ENCODE results near the gene MAPK8IP2. TPM values are rescaled to one million over a fixed set of nuclear protein-coding genes. Genes with fewer than 3 reads are reported as not detected.
A peak's percentile ranks its signal among the peaks of the same experiment; 100 is the strongest.
"Not testable (repeated sequence)": the region's sequence is repeated elsewhere in the genome, so short reads cannot be mapped to it uniquely, and the experiment has no call there.

Gene MAPK8IP2
- total RNA-seq, 5 donors from 2014 or later (not counting 1 experiment from before 2014, with no cell fraction given) = 0.13 to 0.55 (median 0.39) TPM

- WGBS (ENCODE audit: insufficient coverage) = 78% methylated on average over 6 of the region's 19 CpGs
- no peaks in the 10 kb centered on the region for H3K36me3 ChIP-seq (ENCODE audit: control insufficient read depth in 2 of 2, extremely low read depth in 1 of 2, insufficient read depth in 1 of 2, low read length in 1 of 2)
- no peaks in the 10 kb centered on the region for H3K9me3 ChIP-seq
- H3K4me1 Mint-ChIP-seq = peaks cover 5 to 12% (median 10%) of the 10 kb centered on the region in 3 donors
- ATAC-seq (replicated peaks in 1 of 4) (peak in 1 of 4 experiments; percentile 64), DNase-seq (no peak)
- CTCF ChIA-PET = interaction anchor here in 1 of 2 donors (0.5 kb wide), 1 partner anchor 354 kb away, joined by 3 read pairs; no protein-coding TSS in a partner anchor
- H3K4me3 ChIP-seq (ENCODE audit: control insufficient read depth in 1 of 2, extremely low read depth in 1 of 2, low read length in 1 of 2) = no peak overlapping the region
- H3K27me3 Mint-ChIP-seq = peaks cover 35 to 62% of the 10 kb centered on the region in 2 donors
- H3K4me3 Mint-ChIP-seq = no peak overlapping the region
- no peak overlapping the region for H3K27ac ChIP-seq (ENCODE audit: low read length)
- POLR2A ChIA-PET = no interaction called here
- no peaks in the 10 kb centered on the region for H3K9me3 Mint-ChIP-seq
- no peak overlapping the region for H3K27ac Mint-ChIP-seq
- no peaks in the 10 kb centered on the region for H3K36me3 Mint-ChIP-seq
- peaks cover 10 to 79% of the 10 kb centered on the region in 2 experiments for H3K27me3 ChIP-seq (replicated peaks in 1 of 2; ENCODE audit: control insufficient read depth in 2 of 2, extremely low read depth in 1 of 2, insufficient read depth in 2 of 2, low read length in 1 of 2)
- H3K4me1 ChIP-seq (ENCODE audit: control insufficient read depth in 1 of 2, extremely low read depth in 1 of 2, insufficient read depth in 2 of 2, low read length in 2 of 2) = no peaks in the 10 kb centered on the region
Observed at GRCh38 chr22:50606165-50606945, 5.8 kb downstream of the MAPK8IP2 start.

GRCh38 chr22:50606946-50607658 lies 6.5 kb downstream of the MAPK8IP2 start:
- Histone ChIP-seq H3K4me1 (ENCODE audit: control insufficient read depth in 1 of 2, extremely low read depth in 1 of 2, insufficient read depth in 2 of 2, low read length in 2 of 2) (no peaks in the 10 kb centered on the region), H3K9me3 (no peaks in the 10 kb centered on the region), H3K27me3 (replicated peaks in 1 of 2; ENCODE audit: control insufficient read depth in 2 of 2, extremely low read depth in 1 of 2, insufficient read depth in 2 of 2, low read length in 1 of 2) (peaks cover 8 to 77% of the 10 kb centered on the region in 2 experiments), H3K36me3 (ENCODE audit: control insufficient read depth in 2 of 2, extremely low read depth in 1 of 2, insufficient read depth in 1 of 2, low read length in 1 of 2) (no peaks in the 10 kb centered on the region), H3K27ac (ENCODE audit: low read length) (no peak overlapping the region), H3K4me3 (ENCODE audit: control insufficient read depth in 1 of 2, extremely low read depth in 1 of 2, low read length in 1 of 2) (no peak overlapping the region)
- Mint-ChIP-seq H3K4me3 (no peak overlapping the region), H3K4me1 (peaks cover 2 to 6% (median 3%) of the 10 kb centered on the region in 3 donors), H3K27me3 (peaks cover 29 to 56% of the 10 kb centered on the region in 2 donors), H3K9me3 (no peaks in the 10 kb centered on the region), H3K27ac (no peak overlapping the region), H3K36me3 (no peaks in the 10 kb centered on the region)
- no peak for DNase-seq
- WGBS (ENCODE audit: insufficient coverage) = 88% methylated on average over 16 of the region's 18 CpGs
- ChIA-PET POLR2A (no interaction called here), CTCF (no interaction called here)
- ATAC-seq (replicated peaks in 1 of 4) = no peak

GRCh38 chr22:50607659-50608020 lies 7.0 kb downstream of the MAPK8IP2 start:
- H3K4me3 ChIP-seq (ENCODE audit: control insufficient read depth in 1 of 2, extremely low read depth in 1 of 2, low read length in 1 of 2) = no peak overlapping the region
- no peak for ATAC-seq (replicated peaks in 1 of 4)
- Mint-ChIP-seq H3K4me3 (no peak overlapping the region), H3K36me3 (no peaks in the 10 kb centered on the region), H3K9me3 (no peaks in the 10 kb centered on the region), H3K27me3 (peaks cover 23 to 54% of the 10 kb centered on the region in 2 donors), H3K4me1 (peaks cover 0 to 6% (median 4%) of the 10 kb centered on the region in 3 donors), H3K27ac (no peak overlapping the region)
- CTCF ChIA-PET = no interaction called here
- POLR2A ChIA-PET = no interaction called here
- no peak for DNase-seq
- no peak overlapping the region for H3K27ac ChIP-seq (ENCODE audit: low read length)
- H3K9me3 ChIP-seq = no peaks in the 10 kb centered on the region
- H3K36me3 ChIP-seq (ENCODE audit: control insufficient read depth in 2 of 2, extremely low read depth in 1 of 2, insufficient read depth in 1 of 2, low read length in 1 of 2) = no peaks in the 10 kb centered on the region
- 56% methylated on average over 6 of the region's 6 CpGs for WGBS (ENCODE audit: insufficient coverage)
- H3K27me3 ChIP-seq (replicated peaks in 1 of 2; ENCODE audit: control insufficient read depth in 2 of 2, extremely low read depth in 1 of 2, insufficient read depth in 2 of 2, low read length in 1 of 2) = peaks cover 5 to 76% of the 10 kb centered on the region in 2 experiments
- no peaks in the 10 kb centered on the region for H3K4me1 ChIP-seq (ENCODE audit: control insufficient read depth in 1 of 2, extremely low read depth in 1 of 2, insufficient read depth in 2 of 2, low read length in 2 of 2)

- H3K4me1 ChIP-seq (ENCODE audit: control insufficient read depth in 1 of 2, extremely low read depth in 1 of 2, insufficient read depth in 2 of 2, low read length in 2 of 2); DNase-seq; H3K4me3 Mint-ChIP-seq; H3K9me3 Mint-ChIP-seq; H3K27ac ChIP-seq (ENCODE audit: low read length); H3K4me3 ChIP-seq (ENCODE audit: control insufficient read depth in 1 of 2, extremely low read depth in 1 of 2, low read length in 1 of 2); CTCF ChIA-PET; ATAC-seq (replicated peaks in 1 of 4); H3K36me3 ChIP-seq (ENCODE audit: control insufficient read depth in 2 of 2, extremely low read depth in 1 of 2, insufficient read depth in 1 of 2, low read length in 1 of 2); H3K36me3 Mint-ChIP-seq; H3K9me3 ChIP-seq; POLR2A ChIA-PET; H3K27ac Mint-ChIP-seq; H3K4me1 Mint-ChIP-seq: not testable (repeated sequence)
- H3K27me3 Mint-ChIP-seq = peaks cover 19 to 49% of the 10 kb centered on the region in 2 donors
- 78% methylated on average over 34 of the region's 39 CpGs for WGBS (ENCODE audit: insufficient coverage)
- H3K27me3 ChIP-seq (replicated peaks in 1 of 2; ENCODE audit: control insufficient read depth in 2 of 2, extremely low read depth in 1 of 2, insufficient read depth in 2 of 2, low read length in 1 of 2) = peaks cover 0 to 75% of the 10 kb centered on the region in 2 experiments
Observed at GRCh38 chr22:50608058-50608840, 7.7 kb downstream of the MAPK8IP2 start.

GRCh38 chr22:50608996-50609395 lies 8.4 kb downstream of the MAPK8IP2 start:
- Histone ChIP-seq H3K9me3 (no peaks in the 10 kb centered on the region), H3K27me3 (replicated peaks in 1 of 2; ENCODE audit: control insufficient read depth in 2 of 2, extremely low read depth in 1 of 2, insufficient read depth in 2 of 2, low read length in 1 of 2) (peaks cover 0 to 70% of the 10 kb centered on the region in 2 experiments), H3K36me3 (ENCODE audit: control insufficient read depth in 2 of 2, extremely low read depth in 1 of 2, insufficient read depth in 1 of 2, low read length in 1 of 2) (no peaks in the 10 kb centered on the region), H3K4me1 (ENCODE audit: control insufficient read depth in 1 of 2, extremely low read depth in 1 of 2, insufficient read depth in 2 of 2, low read length in 2 of 2) (no peaks in the 10 kb centered on the region), H3K27ac (ENCODE audit: low read length) (no peak overlapping the region), H3K4me3 (ENCODE audit: control insufficient read depth in 1 of 2, extremely low read depth in 1 of 2, low read length in 1 of 2) (no peak overlapping the region)
- DNase-seq (no peak), ATAC-seq (replicated peaks in 1 of 4) (no peak)
- no peaks in the 10 kb centered on the region for H3K9me3 Mint-ChIP-seq
- no peak overlapping the region for H3K4me3 Mint-ChIP-seq
- CTCF ChIA-PET = no interaction called here
- POLR2A ChIA-PET = no interaction called here
- 70% methylated on average over 2 of the region's 10 CpGs for WGBS (ENCODE audit: insufficient coverage)
- peaks cover 25 to 49% of the 10 kb centered on the region in 2 donors for H3K27me3 Mint-ChIP-seq
- H3K27ac Mint-ChIP-seq = no peak overlapping the region
- H3K36me3 Mint-ChIP-seq = no peaks in the 10 kb centered on the region
- H3K4me1 Mint-ChIP-seq = peaks cover 4 to 7% (median 6%) of the 10 kb centered on the region in 3 donors

- ATAC-seq (replicated peaks in 1 of 4) (no peak), DNase-seq (no peak)
- 82% methylated on average over 7 of the region's 12 CpGs for whole genome bisulfite sequencing (ENCODE audit: insufficient coverage)
- H3K9me3 ChIP-seq = no peaks in the 10 kb centered on the region
- Mint-ChIP-seq H3K9me3 (no peaks in the 10 kb centered on the region), H3K27ac (no peak overlapping the region), H3K4me3 (no peak overlapping the region), H3K36me3 (no peaks in the 10 kb centered on the region), H3K4me1 (peaks cover 4 to 7% (median 6%) of the 10 kb centered on the region in 3 donors), H3K27me3 (peaks cover 25 to 50% of the 10 kb centered on the region in 2 donors)
- H3K27ac ChIP-seq (ENCODE audit: low read length) = no peak overlapping the region
- POLR2A ChIA-PET = no interaction called here
- H3K27me3 ChIP-seq (replicated peaks in 1 of 2; ENCODE audit: control insufficient read depth in 2 of 2, extremely low read depth in 1 of 2, insufficient read depth in 2 of 2, low read length in 1 of 2) = peaks cover 0 to 70% of the 10 kb centered on the region in 2 experiments
- no peaks in the 10 kb centered on the region for H3K36me3 ChIP-seq (ENCODE audit: control insufficient read depth in 2 of 2, extremely low read depth in 1 of 2, insufficient read depth in 1 of 2, low read length in 1 of 2)
- CTCF ChIA-PET = interaction anchor here in 1 of 2 donors (0.7 kb wide), 1 partner anchor 279 kb away, joined by 3 read pairs; no protein-coding TSS in a partner anchor
- H3K4me3 ChIP-seq (ENCODE audit: control insufficient read depth in 1 of 2, extremely low read depth in 1 of 2, low read length in 1 of 2) = no peak overlapping the region
- no peaks in the 10 kb centered on the region for H3K4me1 ChIP-seq (ENCODE audit: control insufficient read depth in 1 of 2, extremely low read depth in 1 of 2, insufficient read depth in 2 of 2, low read length in 2 of 2)
Observed at GRCh38 chr22:50609599-50609998, 9.0 kb downstream of the MAPK8IP2 start.
